Testis (tissue), 3 donors: Measurements from ENCODE around the gene RPL18A. TPM values are rescaled to one million over a fixed set of nuclear protein-coding genes. Genes with fewer than 3 reads are reported as not detected.
A peak's percentile ranks its signal among the peaks of the same experiment; 100 is the strongest.
"Not testable (repeated sequence)": the region's sequence is repeated elsewhere in the genome, so short reads cannot be mapped to it uniquely, and the experiment has no call there.

Source experiments
- DNase-seq: peaks from one replicate; pipeline ENCODE4 v3.0.0-alpha.2; 2019
- H3K27ac ChIP-seq, 2 donors: fragments of 200-600 bp; sonication (generic); one replicate each; pipeline ENCODE4 v1.5.1; 2019
- H3K27me3 ChIP-seq: fragments of 200-600 bp; sonication (generic); one replicate; pipeline ENCODE4 v1.5.1; 2019
- H3K36me3 ChIP-seq: fragments of 200-600 bp; sonication (generic); one replicate; pipeline ENCODE4 v1.5.1; 2017; ENCODE audit warnings: low read depth; ENCODE audit errors: missing control alignments
- H3K4me1 ChIP-seq: fragments of 200-600 bp; sonication (generic); one replicate; pipeline ENCODE4 v1.5.1; 2019
- H3K4me3 ChIP-seq, 2 donors: fragments of 200-600 bp; sonication (generic); one replicate each; pipeline ENCODE4 v1.5.1; 2017 to 2019
- H3K9me3 ChIP-seq: fragments of 200-600 bp; sonication (generic); one replicate; pipeline ENCODE4 v1.5.1; 2017
- CTCF ChIP-seq, 3 experiments: fragments of 450-650 bp in 2 of 3; fragments of 200-600 bp in 1 of 3; sonication (generic) in 1 of 3; IDR thresholded peaks; one replicate each; pipeline ENCODE4 v1.5.1; 2016 to 2019; ENCODE audit warnings: antibody characterized with exemption in 3 of 3, mild to moderate bottlenecking in 2 of 3, moderate library complexity in 1 of 3
- POLR2A ChIP-seq: fragments of 450-650 bp; IDR thresholded peaks from one replicate; pipeline ENCODE4 v1.6.1; 2017; ENCODE audit warnings: antibody characterized with exemption, mild to moderate bottlenecking, moderate library complexity
- WGBS, 2 donors: methylation state at CpG; one replicate each; pipeline ENCODE4 v1.1.5; 2018; 5-methylcytosine and 5-hydroxymethylcytosine counted together
- intact Hi-C: fragments of 100-400 bp; cut with DNase I; formaldehyde crosslinking; loops from one replicate; pipeline ENCODE4 v1.15.1; 2023; ENCODE audit warnings: low total_unique reads
- polyA plus RNA-seq: library from polyadenylated mRNA; stranded (reverse); fragments of 350-450 nt; fragmentation: Illumina TruSeq; extraction: RNeasy Lipid Tissue Mini Kit (QIAGEN cat#74804); gene quantifications from one replicate; pipeline ENCODE4 v1.2.3, GENCODE V29; 2014; ENCODE audit warnings: low read depth, low replicate concordance; ENCODE audit not compliant: insufficient read depth
- total RNA-seq, 2 donors: library from RNA; depleted of rRNA; stranded (reverse); fragments of >200 nt; gene quantifications; one replicate each; pipeline ENCODE4 v1.2.3, GENCODE V29; 2016

The RPL18A gene
- total and polyA plus RNA-seq, 3 donors from 2014 or later: 551 to 1,098 (median 828) TPM

- DNase-seq: no peak
- H3K9me3 ChIP-seq: no peaks in the 10 kb centered on the region
- no peak overlapping the region for H3K4me3 ChIP-seq
- intact Hi-C loops: no loop called here
- H3K4me1 ChIP-seq: no peaks in the 10 kb centered on the region
- H3K27me3 ChIP-seq: no peaks in the 10 kb centered on the region
- WGBS, 2 donors: 71 to 79% methylated on average over 7 of the region's 7 CpGs
- no peak overlapping the region for H3K27ac ChIP-seq
- H3K36me3 ChIP-seq: no peaks in the 10 kb centered on the region
- TF ChIP-seq CTCF (IDR thresholded peaks at IDR 0.05) (no peak), POLR2A (no peak)
Measured at GRCh38 chr19:17886515-17886914, 26.8 kb downstream of the RPL18A start.

GRCh38 chr19:17887221-17887620 is 27.5 kb downstream of the RPL18A start:
- H3K27ac ChIP-seq, H3K9me3 ChIP-seq, intact Hi-C loops, H3K36me3 ChIP-seq, H3K27me3 ChIP-seq, DNase-seq, H3K4me1 ChIP-seq, H3K4me3 ChIP-seq: not testable (repeated sequence)
- WGBS, 2 donors: 83 to 89% methylated on average over 4 of the region's 4 CpGs

GRCh38 chr19:17888260-17888659 is 28.6 kb downstream of the RPL18A start:
- DNase-seq: no peak
- no peaks in the 10 kb centered on the region for H3K4me1 ChIP-seq
- no peak overlapping the region for H3K4me3 ChIP-seq
- H3K9me3 ChIP-seq: no peaks in the 10 kb centered on the region
- 64 to 73% methylated on average over 7 of the region's 7 CpGs for WGBS, 2 donors
- TF ChIP-seq CTCF (IDR thresholded peaks at IDR 0.05) (no peak), POLR2A (no peak)
- H3K36me3 ChIP-seq: no peaks in the 10 kb centered on the region
- H3K27ac ChIP-seq: no peak overlapping the region
- no peaks in the 10 kb centered on the region for H3K27me3 ChIP-seq
- intact Hi-C loops: no loop called here

- DNase-seq: peak; percentile 68
- Histone ChIP-seq H3K27ac (no peak overlapping the region), H3K36me3 (no peaks in the 10 kb centered on the region), H3K4me3 (no peak overlapping the region), H3K4me1 (no peaks in the 10 kb centered on the region), H3K9me3 (no peaks in the 10 kb centered on the region), H3K27me3 (no peaks in the 10 kb centered on the region)
- intact Hi-C loops: no loop called here
- TF ChIP-seq CTCF (IDR thresholded peaks at IDR 0.05) (no peak), POLR2A (no peak)
- WGBS, 2 donors: 20 to 21% methylated on average over 18 of the region's 18 CpGs
Measured at GRCh38 chr19:17889609-17890214, 30.0 kb downstream of the RPL18A start.

GRCh38 chr19:17893766-17894165 is 34.1 kb downstream of the RPL18A start:
- intact Hi-C loops: no loop called here
- Histone ChIP-seq H3K4me1 (no peaks in the 10 kb centered on the region), H3K36me3 (no peaks in the 10 kb centered on the region), H3K27ac (no peak overlapping the region), H3K9me3 (no peaks in the 10 kb centered on the region), H3K4me3 (no peak overlapping the region), H3K27me3 (no peaks in the 10 kb centered on the region)
- 81 to 86% methylated on average over 5 to 9 of the region's 9 CpGs for WGBS, 2 donors
- TF ChIP-seq CTCF (IDR thresholded peaks at IDR 0.05) (no peak), POLR2A (no peak)
- no peak for DNase-seq
